Retinal pigment epithelial cell (primary cell): ENCODE results near the gene PHGDH.

Experiments used
- DNase-seq: peaks from one replicate; pipeline ENCODE4 v3.0.0-alpha.2; 2010; ENCODE audit warnings: low read depth
- H3K4me3 ChIP-seq: 2 replicates; pipeline ENCODE4 v1.5.1; 2011; ENCODE audit warnings: mild to moderate bottlenecking, low read length, control low read depth, moderate library complexity
- TF ChIP-seq, protein P1 (sequence below): conservative IDR thresholded peaks from 2 replicates; pipeline ENCODE4 v1.5.1; 2011; ENCODE audit warnings: low read depth, low read length, control low read depth, inconsistent platforms

PHGDH gene

DNA sequence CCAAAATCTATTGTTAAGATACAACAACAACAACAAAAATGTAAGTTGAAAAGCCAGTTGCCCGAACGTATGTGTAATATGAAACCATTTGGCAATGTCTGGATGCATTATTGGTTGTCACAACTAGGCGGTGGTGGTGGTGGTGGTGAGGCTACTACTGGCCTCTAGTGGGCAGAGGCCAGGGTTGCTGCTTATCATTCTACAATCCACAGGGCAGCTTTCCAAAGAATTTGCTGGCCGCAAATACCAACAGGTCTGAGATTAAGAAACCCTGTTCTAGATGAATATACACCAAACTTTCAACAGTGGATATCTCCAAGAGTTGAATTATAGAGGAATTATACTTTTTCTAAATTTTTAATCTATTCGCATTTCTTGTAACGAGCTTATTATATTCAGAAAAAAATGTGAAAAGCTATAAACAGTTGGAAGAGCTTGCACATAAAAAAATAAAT, 36.9 kb upstream of the PHGDH start:
- H3K4me3 ChIP-seq: peak overlapping the region; percentile 55
- DNase-seq: peak; percentile 71
- TF ChIP-seq, protein P1, sequence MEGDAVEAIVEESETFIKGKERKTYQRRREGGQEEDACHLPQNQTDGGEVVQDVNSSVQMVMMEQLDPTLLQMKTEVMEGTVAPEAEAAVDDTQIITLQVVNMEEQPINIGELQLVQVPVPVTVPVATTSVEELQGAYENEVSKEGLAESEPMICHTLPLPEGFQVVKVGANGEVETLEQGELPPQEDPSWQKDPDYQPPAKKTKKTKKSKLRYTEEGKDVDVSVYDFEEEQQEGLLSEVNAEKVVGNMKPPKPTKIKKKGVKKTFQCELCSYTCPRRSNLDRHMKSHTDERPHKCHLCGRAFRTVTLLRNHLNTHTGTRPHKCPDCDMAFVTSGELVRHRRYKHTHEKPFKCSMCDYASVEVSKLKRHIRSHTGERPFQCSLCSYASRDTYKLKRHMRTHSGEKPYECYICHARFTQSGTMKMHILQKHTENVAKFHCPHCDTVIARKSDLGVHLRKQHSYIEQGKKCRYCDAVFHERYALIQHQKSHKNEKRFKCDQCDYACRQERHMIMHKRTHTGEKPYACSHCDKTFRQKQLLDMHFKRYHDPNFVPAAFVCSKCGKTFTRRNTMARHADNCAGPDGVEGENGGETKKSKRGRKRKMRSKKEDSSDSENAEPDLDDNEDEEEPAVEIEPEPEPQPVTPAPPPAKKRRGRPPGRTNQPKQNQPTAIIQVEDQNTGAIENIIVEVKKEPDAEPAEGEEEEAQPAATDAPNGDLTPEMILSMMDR: peak; percentile 76

DNA sequence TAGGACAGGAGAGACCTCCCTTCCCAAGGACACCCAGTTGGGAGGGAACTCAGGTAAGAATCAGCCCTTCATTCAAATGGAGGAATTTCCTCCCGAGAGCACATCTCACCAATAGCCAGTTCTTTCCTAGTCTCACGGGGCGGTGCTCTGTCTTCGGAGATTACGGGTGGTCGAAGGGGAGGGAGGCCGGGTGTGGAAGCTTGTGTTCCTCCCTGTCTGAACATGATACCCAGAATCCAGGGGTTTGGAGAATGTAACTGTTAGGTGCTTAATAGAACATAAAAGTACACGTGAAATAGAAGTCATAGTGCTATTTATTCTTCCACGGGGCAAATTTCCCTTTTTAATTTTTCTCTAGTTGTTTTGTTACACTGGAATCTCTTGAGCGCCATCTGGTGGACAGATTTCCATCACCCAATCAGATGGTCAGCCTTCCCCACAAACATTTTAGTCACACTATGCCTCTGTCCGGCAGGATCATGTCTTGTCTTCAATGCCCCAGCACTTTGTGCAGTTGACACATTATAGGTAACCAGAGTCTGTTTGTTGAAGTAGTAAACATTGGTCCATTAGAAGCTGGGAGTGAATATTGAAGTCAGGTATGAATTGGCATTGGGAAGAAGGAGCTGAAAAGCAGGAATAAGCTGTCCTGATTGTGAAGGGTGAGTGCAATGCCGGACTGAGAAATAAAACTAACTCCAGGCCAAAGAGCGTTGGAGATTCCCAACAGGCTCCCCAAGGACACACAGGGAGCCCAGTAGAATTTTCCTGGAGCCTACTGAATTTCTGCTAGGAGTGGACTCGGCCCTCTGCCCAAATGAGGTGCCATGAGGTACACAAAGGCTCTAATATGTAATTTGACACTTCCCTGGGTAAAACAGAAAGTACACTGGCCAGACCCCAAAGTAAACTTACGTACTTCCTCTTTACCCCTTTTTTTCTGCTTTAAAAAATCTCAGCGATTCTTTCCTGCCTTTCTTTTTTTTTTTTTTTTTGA, 36.1 kb upstream of the PHGDH start:
- DNase-seq: peak; percentile 46
- TF ChIP-seq, protein P1: peak; percentile 77
- H3K4me3 ChIP-seq: peak overlapping the region; percentile 55

DNA sequence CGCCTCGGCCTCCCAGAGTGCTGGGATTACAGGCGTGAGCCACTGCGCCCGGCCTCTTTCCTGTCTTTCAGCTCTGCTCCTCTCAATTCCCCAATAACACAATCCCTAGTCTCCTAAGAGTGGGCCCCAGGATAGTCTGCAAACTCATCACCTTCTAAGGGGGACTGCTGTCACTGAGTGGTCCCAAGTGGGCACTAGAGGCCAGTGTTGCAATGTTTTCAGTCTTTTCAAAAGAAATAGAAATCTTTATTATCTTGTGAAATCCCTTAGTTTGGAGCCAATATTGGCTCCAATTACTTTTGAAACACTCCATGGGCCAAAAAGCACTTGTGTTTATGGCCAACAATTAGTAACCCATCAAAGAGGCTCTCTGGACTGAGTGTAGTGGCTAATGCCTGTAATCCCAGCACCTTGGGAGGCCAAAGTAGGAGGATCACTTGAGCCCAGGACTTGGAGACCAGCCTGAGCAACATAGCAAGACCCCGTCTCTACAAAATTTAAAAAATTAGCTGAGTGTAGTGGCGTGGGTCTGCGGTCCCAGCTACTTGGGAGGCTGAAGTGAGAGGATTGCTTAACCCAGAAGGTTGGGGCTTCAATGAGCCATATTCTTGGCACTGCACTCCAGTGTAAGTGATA, 35.0 kb upstream of the PHGDH start:
- no peak overlapping the region for H3K4me3 ChIP-seq
- TF ChIP-seq, protein P1: peak; percentile 6
- DNase-seq: no peak

DNA sequence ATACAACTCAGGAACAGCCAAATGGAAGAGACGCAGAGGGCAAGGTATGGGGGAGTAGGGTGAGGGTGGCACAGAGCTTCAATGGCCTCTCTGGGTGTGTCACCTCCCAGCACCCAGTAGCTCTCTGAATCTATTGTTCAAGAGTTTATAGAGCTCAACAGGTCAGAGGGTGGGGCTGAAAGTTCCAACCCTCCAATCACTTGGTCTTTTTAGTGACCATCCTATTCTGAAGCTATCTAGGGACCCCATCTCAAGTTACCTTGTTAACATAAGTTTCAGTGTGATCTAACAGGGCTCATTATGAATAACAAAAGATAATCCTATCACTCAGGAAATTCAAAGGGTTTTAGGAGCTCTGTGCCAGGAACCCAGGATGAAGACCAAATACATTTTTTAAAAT, 32.5 kb upstream of the PHGDH start:
- H3K4me3 ChIP-seq: no peak overlapping the region

DNA sequence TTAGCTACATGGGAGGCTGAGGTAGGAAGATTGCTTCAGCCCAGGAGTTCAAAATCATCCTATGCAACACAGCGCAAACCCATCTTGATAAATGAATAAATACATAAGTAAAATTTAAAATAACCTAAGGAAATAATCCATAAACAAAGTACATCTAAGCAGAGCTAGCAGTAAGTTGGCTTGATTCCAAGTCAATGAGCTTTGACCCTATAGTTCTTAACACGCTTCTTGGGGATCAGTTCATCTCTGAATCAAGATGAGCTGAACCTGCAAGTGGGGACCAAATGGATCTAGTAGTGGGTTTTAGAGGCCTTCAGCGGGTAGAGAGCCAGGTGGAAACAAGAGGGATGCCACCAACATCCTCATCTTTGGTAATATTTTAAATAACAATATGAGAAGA, 31.5 kb upstream of the PHGDH start:
- no peak for DNase-seq
- TF ChIP-seq, protein P1: no peak
- H3K4me3 ChIP-seq: no peak overlapping the region

More for the DNA sequence above, 32.5 kb upstream of the PHGDH start:
- TF ChIP-seq, protein P1: no peak
- DNase-seq: no peak

DNA sequence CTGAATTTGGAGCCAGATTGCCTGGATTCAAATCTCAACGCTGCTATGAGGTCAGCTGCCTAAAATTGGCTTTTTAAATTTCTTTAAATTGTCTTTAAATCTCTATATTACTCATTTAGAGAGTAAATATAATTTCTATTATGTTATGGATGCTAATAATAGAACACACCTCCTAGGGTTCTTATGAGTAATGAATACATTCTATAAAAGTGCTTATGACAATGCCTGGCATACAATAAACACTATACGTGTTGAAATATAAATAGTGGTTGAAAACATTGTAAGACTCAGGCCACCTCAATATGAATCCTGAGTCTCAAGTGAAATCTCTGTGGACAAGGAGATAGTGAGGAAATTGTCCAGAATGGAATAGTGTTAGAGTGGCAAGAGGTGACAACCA, 31.0 kb upstream of the PHGDH start:
- no peak for DNase-seq
- TF ChIP-seq, protein P1: no peak
- H3K4me3 ChIP-seq: no peak overlapping the region
